HTR-8/SVneo (cell line): Measurements from ENCODE around the gene ARHGAP10.
A peak's percentile ranks its signal among the peaks of the same experiment; 100 is the strongest.
"Not testable (repeated sequence)": the region's sequence is repeated elsewhere in the genome, so short reads cannot be mapped to it uniquely, and the experiment has no call there.

Experiments used
- DNase-seq: peaks from one replicate; pipeline ENCODE4 v3.0.0; 2011; ENCODE audit warnings: low spot score, mixed read lengths; ENCODE audit not compliant: insufficient read length
- FAIRE-seq: peaks from 2 replicates; lab custom pipeline; 2011; peaks lifted over from hg19 to GRCh38; lab: Jason Lieb, UNC

ARHGAP10 gene

GRCh38 chr4:147866532-147867271 lies 134.8 kb downstream of the ARHGAP10 start:
- FAIRE-seq (peak; percentile 23), DNase-seq (peak; percentile 71)

DNA sequence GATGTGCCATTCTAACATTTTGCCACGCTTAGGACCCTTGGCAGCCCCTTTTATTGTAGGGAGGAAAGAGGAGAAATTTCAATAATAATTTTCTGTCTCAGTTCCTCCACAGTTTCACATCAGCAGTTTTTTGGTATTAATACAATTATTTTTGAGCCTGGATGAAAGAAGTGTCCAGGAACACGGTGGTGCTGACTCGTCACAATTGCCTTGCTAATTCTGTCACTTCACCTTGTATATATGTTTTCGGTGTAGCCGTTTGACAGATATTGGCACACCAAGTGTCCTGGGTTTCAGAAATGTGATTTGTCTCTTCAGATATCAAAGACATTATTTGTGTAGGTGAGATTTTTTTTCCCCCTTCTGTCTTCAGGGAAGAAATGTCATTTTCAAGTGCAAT lies 142.2 kb downstream of the ARHGAP10 start:
- DNase-seq, result no peak
- FAIRE-seq, result no peak

- DNase-seq, result no peak
- FAIRE-seq, result no peak
Observed at GRCh38 chr4:147877308-147877771, 145.5 kb downstream of the ARHGAP10 start.

DNA sequence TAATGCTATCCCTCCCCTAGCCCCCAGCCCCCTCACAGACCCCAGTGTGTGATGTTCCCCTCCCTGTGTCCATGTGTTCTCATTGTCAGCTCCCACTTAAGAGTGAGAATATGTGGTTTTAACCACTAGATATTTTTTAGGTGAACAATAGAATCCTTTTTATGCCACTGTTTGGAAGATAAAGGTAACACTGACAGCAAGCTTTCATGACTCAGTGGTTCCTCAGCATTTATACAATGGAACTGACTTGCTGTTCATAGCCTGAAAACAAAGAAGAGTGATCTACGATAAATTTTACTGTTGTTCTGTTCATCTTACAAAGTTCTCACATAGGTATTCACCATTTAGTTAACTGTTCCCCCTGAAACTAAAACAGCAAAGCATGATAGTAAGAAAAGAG lies 147.8 kb downstream of the ARHGAP10 start:
- no peak for FAIRE-seq
- no peak for DNase-seq

DNA sequence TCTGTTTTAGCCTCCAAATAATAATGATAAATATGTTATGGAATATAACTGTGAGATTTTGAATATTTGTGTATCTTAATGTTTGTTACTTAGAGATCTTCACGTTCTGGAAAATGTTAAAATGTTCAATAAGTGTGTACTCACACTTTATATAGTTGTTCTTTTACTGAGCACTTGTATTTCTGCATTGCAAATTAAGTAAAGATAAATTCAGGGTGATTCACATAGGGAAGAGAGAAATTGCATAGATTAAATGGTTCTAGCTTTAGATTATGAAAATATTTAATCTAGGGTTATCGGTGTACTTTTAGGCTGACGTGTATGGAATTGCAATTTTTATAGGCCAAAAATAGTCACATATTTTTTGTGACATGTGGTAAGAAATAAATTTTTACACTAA lies 148.6 kb downstream of the ARHGAP10 start:
- no peak for FAIRE-seq
- DNase-seq, result no peak

- DNase-seq (no peak), FAIRE-seq (no peak)
Observed at GRCh38 chr4:147884536-147884935, 152.6 kb downstream of the ARHGAP10 start.

DNA sequence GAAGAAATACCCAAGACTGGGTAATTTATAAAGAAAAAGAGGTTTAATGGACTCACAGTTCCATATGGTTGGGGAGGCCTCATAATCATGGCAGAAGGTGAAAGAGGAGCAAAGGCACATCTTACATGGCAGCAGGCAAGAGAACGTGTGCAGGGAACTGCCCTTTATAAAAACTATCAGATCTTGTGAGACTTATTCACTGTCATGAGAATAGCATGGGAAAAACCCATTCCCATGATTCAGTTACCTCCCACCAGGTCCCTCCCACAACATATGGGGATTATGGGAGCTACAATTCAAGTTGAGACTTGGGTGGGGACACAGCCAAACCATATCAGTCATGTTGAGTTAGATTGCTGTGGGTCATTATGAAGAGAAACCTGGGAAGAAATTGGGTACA lies 153.3 kb downstream of the ARHGAP10 start:
- FAIRE-seq, DNase-seq: not testable (repeated sequence)

DNA sequence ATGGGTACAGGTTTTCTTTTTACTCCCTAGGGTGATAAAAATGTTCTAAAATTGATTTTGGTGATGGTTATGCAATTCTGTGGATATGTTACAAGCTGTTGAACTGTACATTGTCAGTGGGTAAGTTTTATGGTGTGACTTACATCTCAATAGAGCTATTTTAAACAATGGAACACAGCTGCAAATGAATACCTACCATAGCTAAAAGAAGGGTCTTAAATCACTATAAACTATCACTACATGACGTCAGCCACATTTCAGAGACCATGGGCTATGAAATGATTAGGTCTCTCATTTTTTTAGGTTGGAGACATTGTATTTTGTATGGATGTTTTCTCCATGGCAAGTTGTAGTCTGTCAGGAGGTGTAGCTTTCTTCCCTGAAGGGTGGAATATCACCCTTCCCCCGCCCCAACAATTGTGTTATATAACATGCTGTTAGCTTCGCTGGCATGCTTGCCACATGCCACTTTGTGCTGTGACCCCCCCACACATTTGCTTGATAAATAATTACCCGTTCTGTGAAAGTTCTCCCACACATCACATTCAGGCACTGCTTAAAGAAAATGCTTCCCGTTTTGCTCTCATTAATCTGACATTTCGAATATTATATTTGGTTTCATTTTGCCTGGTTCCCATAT lies 159.7 kb downstream of the ARHGAP10 start:
- DNase-seq, result no peak
- no peak for FAIRE-seq

DNA sequence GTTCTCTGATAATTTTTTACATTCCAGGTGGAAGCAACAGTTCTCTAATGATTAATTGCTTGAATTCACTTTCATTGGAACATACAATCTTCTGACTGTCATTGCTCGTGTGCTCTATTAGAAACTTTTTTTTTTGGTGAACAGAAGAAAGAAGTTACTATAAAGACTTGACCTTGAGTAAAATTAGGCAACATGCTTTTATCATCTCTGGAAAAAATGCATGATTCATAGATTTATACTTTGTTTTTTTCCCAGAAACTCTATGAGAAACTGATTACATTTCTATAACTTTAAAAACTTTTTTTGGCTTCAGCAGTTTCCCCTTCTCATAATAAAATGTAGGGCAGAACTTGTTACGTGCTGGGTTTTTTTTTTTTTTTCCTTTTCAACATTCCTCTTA lies 167.6 kb downstream of the ARHGAP10 start:
- DNase-seq (no peak), FAIRE-seq (no peak)

- FAIRE-seq (no peak), DNase-seq (no peak)
Observed at GRCh38 chr4:147901388-147901787, 169.5 kb downstream of the ARHGAP10 start.

DNA sequence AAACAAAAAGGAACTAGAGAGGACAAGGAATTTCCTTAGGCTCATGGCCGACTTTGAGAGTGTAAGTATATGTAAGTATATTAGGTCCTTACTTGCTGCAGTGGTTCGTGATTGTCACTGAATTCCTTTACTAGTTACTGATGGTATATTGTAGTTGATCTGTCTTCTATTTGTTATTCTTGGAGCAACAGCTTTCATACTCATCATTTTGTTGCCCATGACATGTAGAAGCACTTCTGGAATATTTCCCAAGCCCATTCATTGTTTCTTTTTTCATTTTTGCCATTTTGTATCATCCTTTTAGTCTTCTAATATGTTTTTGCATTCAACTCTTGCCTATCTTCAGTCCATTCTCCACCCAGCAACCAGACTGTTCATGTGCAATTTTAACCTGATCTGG lies 170.0 kb downstream of the ARHGAP10 start:
- FAIRE-seq, result no peak

GRCh38 chr4:147909225-147909624 lies 177.3 kb downstream of the ARHGAP10 start:
- FAIRE-seq (no peak), DNase-seq (no peak)

More for the DNA sequence above, 170.0 kb downstream of the ARHGAP10 start:
- no peak for DNase-seq

- DNase-seq (no peak), FAIRE-seq (no peak)
Observed at GRCh38 chr4:147910315-147910714, 178.4 kb downstream of the ARHGAP10 start.

DNA sequence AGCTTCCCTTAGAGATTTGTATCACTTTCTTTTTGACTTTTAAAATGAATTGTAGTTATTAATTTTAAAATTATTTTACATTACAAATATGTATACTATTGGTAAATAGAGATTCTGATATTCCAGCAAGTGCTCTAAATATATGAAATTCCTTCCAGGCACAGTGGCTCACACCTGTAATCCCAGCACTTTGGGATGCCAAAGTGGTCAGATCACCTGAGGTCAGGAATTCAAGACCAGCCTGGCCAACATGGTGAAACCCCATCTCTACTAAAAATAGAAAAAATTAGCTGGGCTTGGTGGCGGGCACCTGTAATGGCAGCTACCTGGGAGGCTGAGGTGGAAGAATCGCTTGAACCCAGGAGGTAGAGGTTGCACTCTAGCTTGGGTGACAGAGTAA lies 180.2 kb downstream of the ARHGAP10 start:
- not testable (repeated sequence) for FAIRE-seq, DNase-seq

DNA sequence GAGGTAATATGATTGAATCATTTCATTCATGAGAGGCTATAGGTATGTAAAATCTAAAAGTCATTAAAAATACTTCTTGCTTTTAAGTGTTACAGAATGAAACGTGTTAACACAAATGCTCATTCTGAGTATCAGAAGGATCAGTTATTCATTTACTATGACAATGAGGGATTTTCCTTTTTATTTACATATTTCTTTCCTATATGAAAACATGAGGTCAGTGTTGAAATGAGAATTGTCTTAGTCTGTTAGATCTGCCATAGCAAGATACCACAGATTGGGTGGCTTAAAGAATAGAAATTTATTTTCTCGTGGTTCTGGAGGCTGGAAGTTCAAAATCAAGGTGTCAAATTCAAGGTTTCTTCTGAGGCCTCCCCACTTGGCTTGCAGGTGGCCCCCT lies 181.2 kb downstream of the ARHGAP10 start:
- DNase-seq, result no peak

DNA sequence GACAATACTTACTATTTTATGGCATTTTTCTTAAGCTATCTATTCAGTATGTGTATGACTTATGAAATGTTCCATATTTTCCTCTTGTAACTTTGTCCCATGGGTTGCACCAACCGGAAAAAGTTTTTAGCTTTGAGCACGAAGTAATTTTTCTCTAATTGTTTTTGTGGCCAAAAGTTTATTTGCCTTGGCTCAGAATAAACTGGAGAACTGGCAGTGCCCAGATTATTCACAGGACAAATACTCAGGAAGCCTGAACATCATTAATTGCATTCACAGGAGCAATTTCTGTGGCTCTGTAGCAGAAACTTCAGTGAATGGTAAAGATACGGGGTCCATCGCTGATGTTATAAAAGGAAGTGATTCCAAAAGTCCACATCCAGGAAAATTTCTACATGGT lies 184.5 kb downstream of the ARHGAP10 start:
- no peak for FAIRE-seq
- no peak for DNase-seq

More for the DNA sequence above, 181.2 kb downstream of the ARHGAP10 start:
- no peak for FAIRE-seq

GRCh38 chr4:147923381-147923780 lies 191.5 kb downstream of the ARHGAP10 start:
- FAIRE-seq (no peak), DNase-seq (no peak)

- FAIRE-seq (no peak), DNase-seq (no peak)
Observed at GRCh38 chr4:147923854-147924253, 192.0 kb downstream of the ARHGAP10 start.

- DNase-seq (peak; percentile 23), FAIRE-seq (no peak)
Observed at GRCh38 chr4:147924604-147925412, 192.9 kb downstream of the ARHGAP10 start.

GRCh38 chr4:147927377-147928137 lies 195.7 kb downstream of the ARHGAP10 start:
- FAIRE-seq (no peak), DNase-seq (no peak)
